GM19043 (cell line): ENCODE data around the gene RAP1GAP2.
"Not testable (repeated sequence)": the region's sequence is repeated elsewhere in the genome, so short reads cannot be mapped to it uniquely, and the experiment has no call there.

Source experiments
- ATAC-seq: cut with Tn5 transposase; IDR thresholded peaks from one replicate; pipeline ENCODE4 v1.9.1; 2021; ENCODE audit warnings: low read depth; ENCODE audit not compliant: unreplicated experiment

Gene RAP1GAP2

GRCh38 chr17:2986925-2987324 lies 190.7 kb downstream of the RAP1GAP2 start:
- ATAC-seq: no peak

- ATAC-seq: not testable (repeated sequence)
Measured at GRCh38 chr17:2989396-2989795, 193.2 kb downstream of the RAP1GAP2 start.

- no peak for ATAC-seq
Measured at GRCh38 chr17:2989855-2990254, 193.6 kb downstream of the RAP1GAP2 start.

- no peak for ATAC-seq
Measured at GRCh38 chr17:2990396-2990795, 194.2 kb downstream of the RAP1GAP2 start.

GRCh38 chr17:2991396-2992180 lies 195.3 kb downstream of the RAP1GAP2 start:
- ATAC-seq: not testable (repeated sequence)

GRCh38 chr17:2994441-2994840 lies 198.2 kb downstream of the RAP1GAP2 start:
- ATAC-seq: no peak

GRCh38 chr17:2995377-2995776 lies 199.1 kb downstream of the RAP1GAP2 start:
- ATAC-seq: no peak

GRCh38 chr17:2995886-2996809 lies 199.9 kb downstream of the RAP1GAP2 start:
- ATAC-seq: no peak

GRCh38 chr17:2996810-2997670 lies 200.8 kb downstream of the RAP1GAP2 start:
- no peak for ATAC-seq

- ATAC-seq: not testable (repeated sequence)
Measured at GRCh38 chr17:2998469-2998901, 202.2 kb downstream of the RAP1GAP2 start.

GRCh38 chr17:3002538-3003295 lies 206.5 kb downstream of the RAP1GAP2 start:
- ATAC-seq: peak; percentile 78

- no peak for ATAC-seq
Measured at GRCh38 chr17:3003296-3004149, 207.3 kb downstream of the RAP1GAP2 start.

- no peak for ATAC-seq
Measured at GRCh38 chr17:3004150-3004801, 208.0 kb downstream of the RAP1GAP2 start.

GRCh38 chr17:3004925-3005324 lies 208.7 kb downstream of the RAP1GAP2 start:
- no peak for ATAC-seq

GRCh38 chr17:3005696-3006095 lies 209.5 kb downstream of the RAP1GAP2 start:
- ATAC-seq: no peak

GRCh38 chr17:3006801-3007200 lies 210.6 kb downstream of the RAP1GAP2 start:
- no peak for ATAC-seq

GRCh38 chr17:3007651-3008121 lies 211.4 kb downstream of the RAP1GAP2 start:
- ATAC-seq: no peak
